Stimulated activated CD4-positive, alpha-beta T cell treated with anti-CD3 and anti-CD28 coated beads, Interleukin-2, amount 100 ng/mL, for 24 hours (primary cell): ENCODE data around the gene BAIAP2L2.
"Not testable (repeated sequence)": the region's sequence is repeated elsewhere in the genome, so short reads cannot be mapped to it uniquely, and the experiment has no call there.

Experiments used
- DNase-seq, 2 donors: peaks; one replicate each; pipeline ENCODE4 v3.0.0-alpha.2; 2020

Gene BAIAP2L2

DNA sequence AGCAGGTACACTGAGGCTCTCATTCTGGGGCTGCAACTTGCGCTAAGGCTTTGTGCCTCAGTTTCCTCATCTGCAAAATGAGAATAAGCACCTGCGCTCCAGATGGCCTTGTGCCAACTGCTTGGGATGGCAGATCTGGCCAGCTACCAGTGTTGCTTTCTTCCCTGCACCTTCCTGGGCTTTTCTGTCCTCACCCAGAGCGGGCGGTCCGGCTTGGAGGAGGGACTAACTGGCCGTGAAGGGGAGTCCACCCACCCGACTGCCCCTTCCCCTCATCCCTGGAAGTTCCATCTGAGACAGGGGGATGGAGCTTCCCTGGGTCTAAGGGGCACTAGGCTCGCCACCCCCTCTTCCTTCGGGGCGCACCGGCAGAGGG, 30.0 kb downstream of the BAIAP2L2 start:
- no peak for DNase-seq

DNA sequence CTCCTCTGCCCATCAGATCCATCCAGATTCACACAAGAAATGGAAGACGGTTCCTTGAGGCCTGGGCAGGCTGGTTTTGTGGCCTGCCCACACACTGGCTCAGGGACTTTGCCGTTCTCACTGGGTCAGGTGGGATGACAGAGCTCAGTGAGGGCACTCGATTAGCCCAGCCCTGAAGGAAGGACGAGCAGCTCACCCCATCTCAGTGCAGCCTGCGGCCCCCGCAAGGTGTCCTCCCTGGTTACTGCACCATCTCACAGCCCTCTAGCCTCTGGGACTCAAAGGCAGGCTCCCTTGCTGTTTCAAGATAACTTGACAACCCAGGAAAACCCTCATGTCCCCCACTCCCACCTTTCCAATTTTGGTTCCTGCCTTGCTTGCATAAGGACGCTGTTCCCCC, 30.7 kb downstream of the BAIAP2L2 start:
- no peak for DNase-seq

DNA sequence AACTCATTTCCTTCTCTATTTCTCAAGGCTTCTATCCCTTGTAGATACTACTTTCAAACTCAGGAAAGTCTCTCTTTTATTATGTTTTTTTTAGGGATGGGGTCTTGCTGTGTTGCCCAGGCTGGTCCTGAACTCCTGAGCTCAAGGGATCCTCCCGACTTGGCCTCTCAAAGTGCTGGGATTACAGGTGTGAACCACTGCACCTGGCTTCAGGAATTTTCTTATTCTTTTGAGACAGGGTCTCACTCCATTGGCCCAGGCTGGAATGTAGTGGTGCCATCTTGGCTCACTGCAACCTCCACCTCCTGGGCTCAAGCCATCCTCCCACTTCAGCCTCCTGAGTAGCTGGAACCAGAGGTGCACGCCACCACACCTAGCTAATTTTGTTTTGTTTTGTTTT, 31.3 kb downstream of the BAIAP2L2 start:
- not testable (repeated sequence) for DNase-seq

DNA sequence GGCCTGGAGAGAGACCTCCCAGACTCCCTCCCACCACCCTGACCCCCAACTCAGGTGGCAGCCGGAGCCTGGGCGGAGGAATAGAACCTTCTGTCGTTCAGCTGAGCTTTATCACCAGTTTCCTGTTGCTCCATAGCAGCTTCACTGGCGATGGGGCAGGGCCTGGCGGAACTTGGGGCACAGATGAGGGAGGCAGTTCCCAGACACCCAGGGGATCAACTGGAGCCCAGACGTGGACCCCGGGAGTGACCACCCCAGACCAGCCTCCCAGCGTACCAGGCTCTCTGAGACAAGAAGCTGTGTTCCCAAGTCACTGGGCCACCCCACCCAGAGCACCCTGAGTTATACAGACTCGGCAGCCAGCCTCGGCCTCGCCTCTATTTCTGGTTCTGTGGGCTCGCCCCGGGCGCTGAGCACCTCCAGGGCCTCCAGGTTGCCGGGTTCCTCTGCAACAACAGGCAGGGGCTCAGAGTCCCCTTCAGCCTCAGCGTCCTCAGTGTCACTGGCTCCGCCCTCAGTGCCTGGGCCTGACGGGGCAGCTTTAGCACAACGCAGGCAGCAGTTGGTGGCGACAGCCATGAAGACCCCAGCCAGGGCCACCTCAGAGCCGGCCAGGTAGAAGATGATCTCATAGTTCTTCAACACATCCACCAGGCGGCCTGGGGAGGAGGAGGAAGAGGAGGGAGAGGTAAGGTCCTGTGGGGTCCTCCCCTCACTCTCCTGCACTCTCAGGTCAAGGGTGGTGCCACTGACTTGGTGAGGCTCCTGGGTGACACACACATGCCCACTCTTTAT, 32.2 kb downstream of the BAIAP2L2 start:
- no peak for DNase-seq

DNA sequence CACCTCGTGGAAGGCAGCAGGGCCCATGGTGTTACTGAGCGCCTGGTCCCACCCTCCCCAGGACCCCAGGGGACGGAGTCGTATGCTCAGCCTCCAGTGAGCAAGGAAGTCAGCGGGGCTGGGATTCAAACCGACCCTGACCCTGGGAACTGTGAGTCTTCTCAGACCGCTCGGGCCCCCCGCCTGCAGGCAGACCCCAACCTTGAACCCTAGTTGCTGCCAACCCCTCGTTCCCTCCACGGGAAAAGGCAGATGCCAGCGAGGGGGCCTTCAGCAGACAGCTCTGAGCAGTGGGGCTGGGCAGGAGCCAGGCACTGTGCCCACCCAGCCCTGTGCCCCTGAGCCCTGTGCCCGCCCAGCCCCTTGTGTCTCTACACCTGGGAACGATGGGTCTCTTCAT, 32.9 kb downstream of the BAIAP2L2 start:
- no peak for DNase-seq

DNA sequence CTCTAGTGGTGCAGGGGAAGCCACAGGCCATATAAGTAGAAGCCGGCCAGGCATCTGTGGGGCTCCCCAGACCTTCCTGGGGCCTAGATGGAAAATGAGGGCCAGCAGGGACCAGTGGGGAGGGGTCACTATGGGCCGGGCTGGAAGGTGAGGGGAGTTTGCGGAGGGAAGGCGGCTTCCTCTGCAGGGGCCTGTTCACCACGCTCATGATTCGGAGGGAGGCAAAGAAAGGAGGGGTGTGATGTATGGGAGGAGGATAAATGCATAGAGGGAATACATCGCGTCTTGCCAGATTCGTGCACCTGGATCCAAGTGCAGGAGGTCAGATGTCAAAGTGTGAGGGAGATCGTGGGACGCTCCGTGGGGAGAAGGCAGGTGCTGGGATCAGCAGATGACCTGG, 33.4 kb downstream of the BAIAP2L2 start:
- DNase-seq = no peak

DNA sequence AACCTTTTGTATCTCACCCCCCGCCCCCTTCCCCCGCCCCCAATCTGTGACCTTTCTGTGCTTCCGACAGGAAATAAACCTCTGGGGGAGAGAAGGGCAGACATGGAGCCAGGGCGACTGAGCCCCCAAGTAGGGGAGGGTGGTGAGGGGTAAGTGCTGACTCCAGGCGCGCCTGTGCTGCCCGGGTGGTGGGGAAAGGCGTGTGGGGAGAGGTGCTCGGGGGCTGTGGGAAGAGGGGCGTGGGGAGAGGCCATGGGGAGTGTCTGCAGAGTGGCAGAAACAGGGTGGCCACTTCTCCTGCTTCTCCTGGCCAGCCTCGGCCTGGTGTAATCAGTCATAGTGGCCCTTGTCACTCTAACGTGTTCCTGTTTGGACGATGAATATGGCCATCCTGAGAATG, 34.5 kb downstream of the BAIAP2L2 start:
- DNase-seq = no peak

DNA sequence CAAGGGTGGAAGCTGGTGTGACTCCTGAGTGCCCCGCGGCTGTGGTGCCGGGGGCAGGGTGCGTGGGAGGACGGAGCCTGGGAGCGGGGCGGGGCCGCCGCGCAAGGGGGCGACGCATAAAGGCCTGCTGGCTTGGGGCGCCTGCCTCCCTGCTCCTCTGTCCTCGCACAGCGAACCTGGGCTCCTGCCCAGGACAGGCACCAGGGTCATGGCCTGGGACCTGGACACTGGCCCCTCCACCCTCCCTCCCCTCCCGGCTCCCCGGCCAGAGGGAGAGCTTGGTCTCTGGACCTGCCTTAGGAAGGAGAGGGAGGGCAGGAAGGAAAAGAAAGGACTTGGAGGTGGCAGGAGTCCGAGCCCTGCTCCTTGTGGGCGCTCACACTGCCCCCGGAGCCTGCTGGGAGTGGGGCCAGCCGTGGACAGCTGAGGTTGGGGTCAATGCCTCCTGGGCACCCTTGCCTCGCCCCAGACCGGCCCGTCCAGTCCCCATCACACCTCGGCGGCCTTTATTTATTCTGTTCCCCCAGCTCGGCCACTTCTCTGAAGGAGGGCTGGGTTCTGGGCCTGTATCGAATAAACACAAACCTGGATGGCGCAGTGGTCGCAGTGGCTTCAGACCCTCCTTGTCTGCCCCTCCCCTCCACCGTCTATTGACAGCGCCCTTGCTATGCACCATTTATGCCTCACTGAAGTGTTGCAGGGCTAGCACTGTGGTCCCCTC, 35.2 kb downstream of the BAIAP2L2 start:
- no peak for DNase-seq

DNA sequence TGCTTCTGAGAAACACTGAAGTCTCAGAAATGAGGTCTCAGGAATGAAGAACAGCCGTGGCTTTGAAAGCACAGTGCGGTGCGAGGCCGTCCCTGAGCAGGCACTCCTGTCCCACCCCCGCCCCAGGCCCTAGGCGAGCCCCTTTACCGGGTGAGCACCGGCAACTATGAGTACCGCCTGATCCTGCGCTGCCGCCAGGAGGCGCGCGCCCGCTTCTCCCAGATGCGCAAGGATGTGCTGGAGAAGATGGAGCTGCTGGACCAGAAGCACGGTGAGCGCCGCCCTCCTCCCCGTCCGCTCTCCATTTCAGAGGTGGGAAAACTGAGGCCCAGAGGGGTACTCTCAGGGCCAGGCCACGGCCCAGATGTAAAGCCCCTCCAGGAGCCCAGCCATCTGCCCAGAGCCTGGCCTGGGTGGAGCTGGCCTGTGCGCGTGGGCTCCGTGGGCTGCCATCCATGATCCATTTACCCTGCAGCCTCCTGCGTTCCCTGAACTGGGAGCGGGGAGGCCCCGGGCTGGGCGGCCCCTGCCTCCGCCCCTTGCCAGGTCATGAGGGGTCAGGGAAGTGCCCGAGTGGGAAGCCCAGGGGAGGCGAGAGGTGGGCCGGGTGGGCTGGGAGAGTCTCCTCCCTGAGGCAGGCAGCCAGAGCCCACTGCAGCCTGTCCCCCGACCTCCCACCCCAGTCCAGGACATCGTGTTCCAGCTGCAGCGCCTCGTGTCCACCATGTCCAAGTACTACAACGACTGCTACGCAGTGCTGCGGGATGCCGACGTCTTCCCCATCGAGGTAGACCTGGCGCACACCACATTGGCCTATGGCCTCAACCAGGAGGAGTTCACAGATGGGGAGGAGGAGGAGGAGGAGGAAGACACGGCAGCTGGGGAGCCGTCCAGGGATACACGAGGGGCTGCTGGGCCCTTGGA, 36.0 kb downstream of the BAIAP2L2 start:
- DNase-seq = no peak

DNA sequence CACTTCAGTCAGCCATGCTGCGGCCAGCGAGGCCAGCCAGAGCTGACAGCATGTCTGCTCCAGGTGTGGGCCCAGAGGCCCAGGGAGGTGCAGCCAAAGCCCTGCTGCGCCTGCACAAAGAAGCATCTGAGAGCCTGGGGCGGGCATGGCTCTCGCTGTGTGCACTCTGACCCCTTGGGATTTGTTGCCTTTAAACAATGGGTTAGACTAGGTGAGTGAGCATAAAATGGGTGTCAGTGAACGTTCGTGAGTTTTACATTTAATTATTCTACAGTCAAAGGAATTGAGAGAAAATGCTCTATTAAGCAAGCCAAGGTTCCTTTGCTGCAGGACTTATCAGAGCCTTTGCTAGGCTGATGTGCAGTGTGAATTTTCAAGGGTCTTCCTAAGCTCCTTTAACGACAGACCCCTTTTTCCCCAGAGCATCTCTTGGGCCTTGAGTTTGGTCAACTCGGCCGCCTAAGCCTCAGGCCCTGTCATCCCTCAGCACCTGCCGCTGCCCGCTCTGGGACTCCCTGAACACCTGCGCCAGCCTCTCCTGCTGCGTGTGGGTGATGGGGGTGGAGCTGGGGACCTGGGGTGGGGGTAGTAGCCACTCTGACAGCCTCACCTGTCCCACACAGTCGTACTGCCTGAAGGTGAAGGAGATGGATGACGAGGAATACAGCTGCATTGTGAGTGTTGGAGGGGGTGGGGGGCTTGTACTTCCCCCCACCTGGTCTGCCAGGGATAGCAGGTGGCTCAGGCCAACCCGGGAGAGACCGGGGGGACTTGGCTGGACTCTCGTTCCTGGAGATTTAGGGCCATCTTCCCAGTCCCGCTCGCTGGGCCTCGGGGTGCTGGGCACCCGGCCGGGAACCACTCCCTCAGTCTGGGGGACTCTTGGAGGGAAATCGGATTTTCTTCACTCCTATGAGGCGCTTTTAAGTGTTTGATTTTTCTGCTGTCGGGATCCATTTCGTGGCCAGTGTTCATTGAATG, 37.0 kb downstream of the BAIAP2L2 start:
- no peak for DNase-seq

DNA sequence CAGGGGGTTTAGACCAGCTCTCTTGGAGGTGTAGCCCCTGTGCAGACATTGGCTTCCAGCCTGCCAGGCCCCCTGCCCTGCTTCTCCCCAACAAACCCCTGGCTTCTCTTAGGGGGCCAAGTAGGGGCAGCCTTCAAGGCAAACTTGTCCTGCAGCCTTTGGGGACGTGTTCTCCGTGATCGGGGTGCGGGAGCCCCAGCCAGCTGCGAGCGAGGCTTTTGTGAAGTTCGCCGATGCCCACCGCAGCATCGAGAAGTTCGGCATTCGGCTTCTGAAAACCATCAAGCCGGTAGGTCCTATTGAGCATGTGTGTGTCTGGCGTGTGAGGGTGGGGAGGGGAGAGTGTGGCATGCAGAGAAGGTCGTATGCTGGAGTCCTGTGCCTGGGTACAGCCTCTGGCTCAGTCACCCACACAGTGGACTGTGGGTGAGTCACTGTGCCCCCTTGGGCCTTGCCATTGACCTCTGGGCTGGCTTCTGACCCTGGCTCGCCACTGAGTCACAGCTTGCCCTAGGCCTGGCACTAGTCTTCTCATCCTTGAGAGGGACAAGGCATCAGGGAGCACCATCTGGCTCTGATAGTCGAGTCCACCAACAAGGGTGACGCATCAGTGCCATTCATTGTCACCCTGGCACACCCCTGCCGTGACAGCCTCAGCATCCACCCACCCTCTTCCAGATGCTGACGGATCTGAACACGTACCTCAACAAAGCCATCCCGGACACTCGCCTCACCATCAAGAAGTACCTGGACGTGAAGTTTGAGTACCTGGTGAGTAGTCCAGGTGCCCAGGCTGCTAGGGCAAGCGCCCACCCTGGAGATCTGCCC, 37.9 kb downstream of the BAIAP2L2 start:
- DNase-seq = no peak

DNA sequence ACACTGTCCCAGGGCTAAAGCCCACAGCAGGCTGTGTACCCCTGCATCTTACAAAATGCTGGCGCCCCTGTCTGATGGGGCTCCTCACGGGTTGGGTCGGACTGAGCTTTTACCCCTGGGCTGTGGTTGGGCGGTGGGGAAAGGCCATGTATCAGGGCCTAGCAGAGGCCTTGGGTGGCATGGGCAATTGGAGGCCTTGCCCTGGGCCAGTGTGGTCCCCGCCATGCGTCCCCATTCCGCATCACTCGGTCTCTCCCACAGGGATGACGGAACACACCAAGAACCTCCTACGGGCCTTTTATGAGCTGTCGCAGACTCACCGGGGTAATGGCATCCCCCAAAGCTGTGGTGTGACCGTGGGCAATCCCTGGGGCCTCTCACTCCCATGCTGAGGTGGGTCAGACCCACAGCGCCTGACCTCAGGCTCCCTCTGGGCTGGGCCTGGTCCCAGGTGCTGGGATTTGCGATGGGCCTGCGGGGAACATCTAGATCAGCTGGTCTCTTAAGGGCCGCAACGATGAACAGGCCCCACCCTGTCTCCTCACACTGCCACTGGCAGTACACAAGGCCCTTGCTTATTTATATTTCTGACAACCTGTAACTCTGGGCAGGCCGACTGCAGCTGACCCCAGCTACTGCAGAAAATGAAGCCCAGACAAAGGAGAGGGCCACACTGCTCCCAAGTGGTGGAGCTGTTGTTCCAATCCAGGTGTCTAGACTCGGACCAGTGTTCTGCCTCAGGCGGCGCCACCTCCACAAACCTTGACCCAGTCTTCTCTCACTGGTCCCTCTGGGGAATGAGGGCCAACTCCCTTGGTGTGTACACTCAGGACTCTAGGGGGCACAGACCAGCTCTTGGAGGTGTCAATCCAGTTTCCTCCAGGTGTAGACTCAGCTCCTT, 38.8 kb downstream of the BAIAP2L2 start:
- no peak for DNase-seq

DNA sequence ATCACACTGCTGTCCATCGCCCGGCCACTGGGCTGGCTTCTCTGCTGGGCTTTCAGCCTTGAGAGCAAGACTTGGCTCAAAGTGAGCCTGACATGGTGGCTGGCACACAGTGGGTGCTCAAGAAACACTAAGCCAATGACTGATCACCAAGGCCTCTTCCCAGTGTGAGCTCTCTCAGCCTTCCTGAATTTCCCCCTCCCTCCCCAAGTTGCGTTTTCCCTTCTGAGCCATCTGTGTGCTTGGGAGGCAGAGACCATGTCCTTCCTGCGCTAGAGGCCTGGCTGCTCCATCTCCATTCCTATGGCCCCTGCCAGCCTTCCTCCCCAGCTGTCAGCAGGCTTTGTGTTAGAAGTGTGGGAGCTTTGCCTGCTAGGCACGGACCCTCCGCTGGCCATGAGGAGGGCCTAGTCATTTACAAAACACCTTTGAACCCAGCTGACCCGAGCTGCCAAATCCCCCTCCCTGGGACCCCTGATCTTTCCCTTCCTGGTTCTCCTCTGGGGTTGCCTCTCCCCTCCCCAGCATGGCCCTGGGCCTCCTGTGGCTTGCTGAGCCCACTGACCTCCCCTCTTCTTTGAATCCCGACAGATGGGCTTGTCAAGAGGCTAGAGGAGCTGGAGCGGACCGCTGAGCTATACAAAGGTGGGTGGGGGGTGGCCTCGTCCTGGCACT, 40.1 kb downstream of the BAIAP2L2 start:
- no peak for DNase-seq

DNA sequence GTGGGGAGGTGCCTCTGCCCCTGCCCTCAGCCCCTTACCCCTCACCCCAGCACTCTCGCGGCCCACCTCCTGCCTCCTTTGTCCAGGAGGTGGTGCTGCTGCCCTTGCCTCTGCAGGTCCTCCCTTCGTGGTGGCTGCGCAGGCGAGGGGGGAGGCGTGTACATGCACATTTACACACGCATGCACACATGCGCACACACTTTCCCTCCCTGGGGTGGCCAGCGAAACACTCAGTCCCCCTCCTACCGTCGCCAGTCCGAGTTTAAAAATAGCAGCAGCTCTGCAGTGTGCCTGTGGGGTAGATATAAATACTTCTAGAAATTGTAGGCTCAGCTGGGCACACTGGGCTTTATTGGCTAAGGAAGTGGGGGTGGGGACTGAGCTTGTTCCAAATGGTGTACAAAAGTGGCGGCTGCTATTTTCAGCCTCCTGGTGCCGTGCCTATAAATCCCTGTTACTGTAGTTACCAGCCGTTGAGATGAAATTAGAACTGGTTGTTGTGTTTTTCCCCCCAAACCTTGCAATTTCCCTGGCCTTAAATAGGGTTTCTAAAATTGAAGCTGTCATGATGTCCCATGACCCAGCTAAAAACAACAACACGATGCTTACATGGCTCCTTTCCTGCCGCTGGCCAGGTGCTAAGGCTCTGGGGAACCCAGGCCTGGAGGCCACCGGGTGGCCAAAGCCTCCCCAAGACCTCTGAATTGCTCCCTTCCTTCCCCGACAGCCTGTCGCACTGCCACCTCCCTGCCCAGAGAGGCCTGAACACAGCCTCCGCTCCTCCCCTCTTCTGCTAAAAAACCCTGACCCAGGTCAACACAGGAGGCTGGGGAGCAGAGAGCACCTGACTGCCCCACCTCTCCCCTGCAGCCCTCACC, 40.9 kb downstream of the BAIAP2L2 start:
- no peak for DNase-seq

DNA sequence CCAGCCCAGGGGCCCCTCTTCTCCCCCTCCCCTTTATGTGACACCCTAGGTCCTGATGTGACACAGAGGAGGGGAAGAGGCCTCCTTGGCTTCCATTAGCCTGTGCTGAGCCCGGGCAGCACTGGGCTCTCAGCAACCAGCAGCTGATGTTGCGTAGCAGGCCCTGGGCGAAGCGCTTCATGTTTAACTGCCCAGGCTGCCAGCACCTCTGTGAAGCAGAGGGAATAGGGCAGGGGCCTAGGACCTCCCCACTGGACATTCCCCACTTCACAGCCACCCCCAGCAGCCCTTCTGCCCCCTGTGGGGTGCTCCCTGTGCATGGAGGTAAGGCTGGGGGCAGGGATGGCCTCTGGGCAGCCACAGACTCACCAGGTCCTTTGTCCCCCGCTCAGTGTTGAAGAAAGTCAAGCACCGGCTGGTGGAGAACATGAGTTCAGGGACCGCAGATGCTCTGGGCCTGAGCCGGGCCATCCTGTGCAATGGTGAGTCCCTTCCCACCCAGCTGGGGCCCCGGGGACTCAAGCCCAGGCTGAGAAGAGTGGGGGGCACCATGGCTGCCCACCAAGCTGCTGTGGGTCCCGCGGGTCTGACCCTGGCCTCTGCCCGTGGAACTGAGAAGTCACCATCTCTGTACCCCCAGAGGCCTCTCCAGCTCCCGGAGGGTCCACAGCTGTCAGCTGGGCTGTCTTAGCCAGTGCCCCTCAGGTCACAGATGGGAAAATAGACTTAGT, 41.7 kb downstream of the BAIAP2L2 start:
- no peak for DNase-seq

DNA sequence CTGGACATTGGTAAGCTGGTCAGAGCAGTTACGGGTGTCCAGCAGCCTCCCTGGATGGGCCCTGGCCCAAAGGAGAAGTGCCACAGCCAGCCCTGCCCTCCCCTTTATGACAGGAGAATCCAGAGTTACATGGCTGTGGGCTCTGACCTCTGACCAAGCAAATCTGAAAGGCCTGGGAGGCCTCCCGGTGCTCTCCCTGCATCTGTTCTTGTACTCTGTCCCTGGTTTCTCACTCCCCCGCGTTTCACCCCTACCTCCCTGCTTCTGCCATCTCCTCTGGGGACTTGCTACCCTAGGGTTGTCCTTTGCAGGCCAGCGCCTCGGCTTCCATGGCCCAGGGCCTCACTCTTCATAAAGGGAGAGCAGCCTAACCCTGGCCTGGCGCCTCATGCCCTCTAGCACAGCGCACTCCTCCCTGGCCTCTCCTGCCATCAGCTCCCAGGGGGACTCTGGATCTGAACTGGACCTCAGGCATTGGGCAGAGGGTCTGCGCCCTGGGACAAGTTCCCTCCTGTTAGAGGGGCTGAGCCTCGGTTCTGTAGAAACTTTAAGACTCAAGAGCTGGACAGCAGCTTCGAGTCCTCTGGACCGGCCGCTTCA, 42.6 kb downstream of the BAIAP2L2 start:
- no peak for DNase-seq

DNA sequence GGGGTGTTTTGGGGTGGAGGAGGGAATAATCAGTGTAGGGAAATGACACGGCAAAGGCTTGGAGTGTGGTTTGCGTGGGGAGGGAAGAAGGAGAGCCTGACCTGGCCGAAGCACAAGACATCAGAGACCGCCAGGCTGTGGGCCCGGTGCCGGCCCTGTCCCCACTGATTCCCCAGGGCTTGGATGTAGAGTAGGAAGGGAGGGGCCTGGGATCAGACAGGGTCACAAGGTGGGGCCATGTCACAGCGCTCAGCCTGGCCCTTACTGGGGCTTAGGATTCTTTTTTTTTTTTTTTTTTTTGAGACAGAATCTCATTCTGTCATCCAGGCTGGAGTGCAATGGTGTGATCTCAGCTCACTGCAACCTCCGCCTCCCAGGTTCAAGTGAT, 43.5 kb downstream of the BAIAP2L2 start:
- DNase-seq = no peak
